IMR-90 (cell line): ENCODE data around the gene AWAT2.

Source experiments
- BHLHE40 ChIP-seq: fragments of 150-350 bp; IDR thresholded peaks from 2 replicates; pipeline ENCODE4 v1.6.1; 2016; ENCODE audit warnings: mild to moderate bottlenecking, low read depth, low read length
- CTCF ChIP-seq: conservative IDR thresholded peaks from 2 replicates; pipeline ENCODE4 v1.5.1; 2012; ENCODE audit warnings: mild to moderate bottlenecking, low read depth, low read length, improper control_type of control experiment
- MAFK ChIP-seq: IDR thresholded peaks from 2 replicates; pipeline ENCODE4 v1.6.1; 2012; ENCODE audit warnings: low read depth, low read length, improper control_type of control experiment
- POLR2A ChIP-seq: IDR thresholded peaks from 2 replicates; pipeline ENCODE4 v1.6.1; 2012; ENCODE audit warnings: mild to moderate bottlenecking, low read depth, low read length
- RAD21 ChIP-seq: IDR thresholded peaks from 2 replicates; pipeline ENCODE4 v1.6.1; 2012; ENCODE audit warnings: low read length, improper control_type of control experiment
- SMC3 ChIP-seq: fragments of 150-350 bp; IDR thresholded peaks from 2 replicates; pipeline ENCODE4 v1.6.1; 2016; ENCODE audit warnings: low read depth, mild to moderate bottlenecking, antibody characterized with exemption, low read length, moderate library complexity
- USF2 ChIP-seq: fragments of 150-350 bp; IDR thresholded peaks from 2 replicates; pipeline ENCODE4 v1.6.1; 2017; ENCODE audit warnings: mild to moderate bottlenecking, antibody characterized with exemption, low read length, low read depth

- TF ChIP-seq CTCF = no peak
- TF ChIP-seq USF2 = no peak
- no peak for TF ChIP-seq SMC3
- no peak for TF ChIP-seq RAD21
- no peak for TF ChIP-seq POLR2A
- TF ChIP-seq MAFK = no peak
- no peak for TF ChIP-seq BHLHE40
These were observed 11.2 kb downstream of the AWAT2 start for GRCh38 chrX:70038515-70038914.
